ENCODE data around the gene EXOC3L2.
A peak's percentile ranks its signal among the peaks of the same experiment; 100 is the strongest.

Gene EXOC3L2

GRCh38 chr19:45169602-45170001, 75.6 kb downstream of the EXOC3L2 start:
- Mint-ChIP-seq H3K9me3 (ENCODE audit: low read depth) (no peaks in the 10 kb centered on the region), H3K36me3 (no peaks in the 10 kb centered on the region), H3K27me3 (no peaks in the 10 kb centered on the region), H3K4me1 (ENCODE audit: low read depth) (peaks cover 38% of the 10 kb centered on the region), H3K27ac (no peak overlapping the region), H3K4me3 (no peak overlapping the region)

GRCh38 chr19:45168767-45169351, 76.3 kb downstream of the EXOC3L2 start:
- Mint-ChIP-seq H3K27me3 (no peaks in the 10 kb centered on the region), H3K36me3 (no peaks in the 10 kb centered on the region), H3K27ac (no peak overlapping the region), H3K9me3 (ENCODE audit: low read depth) (no peaks in the 10 kb centered on the region), H3K4me1 (ENCODE audit: low read depth) (peaks cover 44% of the 10 kb centered on the region), H3K4me3 (no peak overlapping the region)

DNA sequence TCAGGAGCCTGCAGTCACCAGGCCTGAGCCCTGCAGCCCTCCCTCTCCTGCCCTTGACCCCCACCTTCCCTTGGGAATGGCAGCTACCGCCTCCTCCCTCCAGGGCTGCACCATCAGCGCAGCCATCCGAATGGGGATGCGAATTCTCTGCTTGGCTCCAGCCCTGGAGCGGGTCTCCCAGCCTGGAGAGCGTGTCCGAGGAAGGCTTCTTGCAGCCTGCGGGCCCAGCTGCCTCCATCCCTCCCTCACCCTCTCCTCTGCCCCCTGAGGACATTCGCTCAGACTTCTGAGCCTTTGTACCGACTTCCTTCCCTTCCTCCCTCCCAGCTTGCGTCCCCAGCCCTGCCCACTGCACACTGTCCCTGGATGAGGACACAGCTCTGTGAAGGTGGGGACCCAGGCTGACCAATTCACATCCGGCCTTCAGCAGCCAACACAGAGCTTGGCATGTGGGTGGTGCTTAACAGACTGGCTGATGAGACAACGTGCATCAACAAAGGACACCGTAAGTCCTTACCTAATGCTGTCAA, 78.4 kb downstream of the EXOC3L2 start:
- Mint-ChIP-seq H3K4me1 (ENCODE audit: low read depth) (peaks cover 35% of the 10 kb centered on the region), H3K9me3 (ENCODE audit: low read depth) (no peaks in the 10 kb centered on the region), H3K4me3 (no peak overlapping the region), H3K36me3 (no peaks in the 10 kb centered on the region), H3K27ac (peak overlapping the region; percentile 23), H3K27me3 (no peaks in the 10 kb centered on the region)

DNA sequence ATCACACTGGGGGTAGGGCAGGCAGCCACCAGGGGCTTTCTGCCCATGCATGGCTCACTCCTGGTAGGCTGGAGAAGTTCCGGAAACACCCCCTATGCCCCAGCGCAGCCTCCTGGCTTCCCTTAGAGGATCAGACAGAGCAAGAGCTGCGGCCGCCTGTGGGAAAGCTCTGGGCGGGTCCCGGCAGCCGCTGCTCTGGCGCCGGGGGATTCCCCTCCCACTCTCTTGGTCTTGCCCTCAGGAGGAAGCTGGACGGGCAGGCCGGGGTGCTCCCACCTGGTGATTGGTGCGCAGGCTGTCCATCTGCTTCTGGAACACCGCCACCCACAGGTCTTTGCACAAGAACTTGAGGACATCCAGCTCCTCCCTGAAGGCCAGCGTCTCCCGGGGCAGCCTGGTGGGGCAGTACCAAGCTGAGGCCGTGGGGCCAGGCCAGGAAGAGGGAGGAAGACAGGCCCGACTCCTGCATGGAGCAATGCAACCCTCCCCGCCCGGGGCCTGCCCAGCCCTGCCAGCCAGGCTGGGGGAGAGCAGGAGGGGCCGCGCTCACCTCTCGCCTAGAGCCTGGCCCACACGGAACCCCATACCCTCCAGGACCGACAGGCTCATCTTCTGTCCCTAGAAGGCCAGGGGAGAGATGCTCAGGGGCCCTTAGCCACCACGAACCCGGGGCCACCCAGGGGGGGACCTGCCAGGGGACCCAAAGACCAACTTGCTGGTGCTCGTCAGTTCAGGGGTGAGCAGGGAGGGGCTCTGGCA, 80.5 kb downstream of the EXOC3L2 start:
- no peak overlapping the region for H3K27ac Mint-ChIP-seq
- no peaks in the 10 kb centered on the region for H3K9me3 Mint-ChIP-seq (ENCODE audit: low read depth)

DNA sequence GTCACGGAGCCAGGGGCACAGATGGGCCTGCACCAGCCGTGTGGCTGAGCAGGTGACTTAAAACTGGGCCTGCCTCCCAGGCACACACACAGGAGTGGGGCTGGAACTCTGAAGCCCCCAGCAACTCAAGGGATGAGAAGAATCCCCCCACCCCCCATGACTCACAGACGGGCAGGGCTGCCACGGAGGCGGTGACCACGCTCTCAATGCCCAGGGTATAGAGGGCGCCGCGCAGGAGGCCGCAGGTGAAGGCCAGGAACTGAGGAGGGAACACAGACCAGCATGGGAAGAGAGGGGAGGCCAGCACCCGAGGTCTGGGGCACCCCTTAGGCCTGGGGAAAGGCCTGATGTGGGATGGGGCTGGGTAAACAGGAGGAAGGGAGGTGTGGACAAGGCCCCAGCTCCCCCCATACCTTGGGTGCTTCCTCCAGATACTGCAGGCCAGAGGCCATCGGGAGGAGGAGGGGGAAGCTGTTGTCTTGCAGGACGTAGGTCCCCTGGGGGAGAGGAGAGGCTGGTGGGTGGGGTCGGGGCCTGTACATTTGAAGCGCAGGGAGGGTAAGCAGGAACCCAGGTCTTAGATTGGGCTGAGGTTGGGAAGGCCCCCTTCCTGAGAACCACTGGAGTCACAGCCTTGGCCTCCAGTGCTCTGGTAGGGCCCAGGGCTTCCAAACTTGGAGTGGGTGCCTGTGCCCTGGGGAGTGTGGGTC, 81.3 kb downstream of the EXOC3L2 start:
- Mint-ChIP-seq H3K9me3 (ENCODE audit: low read depth) (no peaks in the 10 kb centered on the region), H3K27me3 (no peaks in the 10 kb centered on the region), H3K4me1 (ENCODE audit: low read depth) (peaks cover 20% of the 10 kb centered on the region), H3K27ac (no peak overlapping the region), H3K36me3 (no peaks in the 10 kb centered on the region), H3K4me3 (no peak overlapping the region)

More for the DNA sequence above, 80.5 kb downstream of the EXOC3L2 start:
- Mint-ChIP-seq H3K4me3 (no peak overlapping the region), H3K36me3 (no peaks in the 10 kb centered on the region), H3K27me3 (no peaks in the 10 kb centered on the region), H3K4me1 (ENCODE audit: low read depth) (peaks cover 21% of the 10 kb centered on the region)

GRCh38 chr19:45163156-45163555, 82.1 kb downstream of the EXOC3L2 start:
- Mint-ChIP-seq H3K4me1 (ENCODE audit: low read depth) (peaks cover 19% of the 10 kb centered on the region), H3K4me3 (no peak overlapping the region), H3K27ac (no peak overlapping the region), H3K36me3 (no peaks in the 10 kb centered on the region), H3K9me3 (ENCODE audit: low read depth) (no peaks in the 10 kb centered on the region), H3K27me3 (no peaks in the 10 kb centered on the region)

- Mint-ChIP-seq H3K36me3 (no peaks in the 10 kb centered on the region), H3K4me1 (ENCODE audit: low read depth) (peaks cover 22% of the 10 kb centered on the region), H3K4me3 (no peak overlapping the region), H3K27me3 (no peaks in the 10 kb centered on the region), H3K27ac (no peak overlapping the region), H3K9me3 (ENCODE audit: low read depth) (no peaks in the 10 kb centered on the region)
Measured at GRCh38 chr19:45162608-45163143, 82.5 kb downstream of the EXOC3L2 start.
